Fibroblast of lung (primary cell): ENCODE measurements around the gene EPHA8.

Experiments
- CTCF ChIP-seq, 2 donors: IDR thresholded peaks in 1 of 2; conservative IDR thresholded peaks in 1 of 2; 1 replicate in 1 of 2; 2 replicates in 1 of 2; pipeline ENCODE4 v1.5.1; 2011 to 2012; ENCODE audit warnings: low read length in 2 of 2, control low read depth in 1 of 2, inconsistent platforms in 1 of 2, low read depth in 1 of 2, mild to moderate bottlenecking in 1 of 2
- EZH2 ChIP-seq: IDR thresholded peaks from 2 replicates; pipeline ENCODE4 v1.5.1; 2012; ENCODE audit warnings: low read length, control low read depth, mild to moderate bottlenecking; ENCODE audit errors: missing control alignments

- TF ChIP-seq CTCF (conservative IDR thresholded peaks at IDR 0.05 in 1 of 2, IDR thresholded peaks at IDR 0.05 in 1 of 2; ENCODE audit: low read depth in 1 of 2, low read length in 2 of 2) = no peak
- no peak for TF ChIP-seq EZH2
Measured at GRCh38 chr1:22566161-22566560, 2.9 kb downstream of the EPHA8 start.
